K562 treated with DMSO at 1 percent for 12 hours (cell line): ENCODE results near the gene ZC3H13. TPM values are rescaled to one million over a fixed set of nuclear protein-coding genes. Genes with fewer than 3 reads are reported as not detected.

ENCODE experiments used
- total RNA-seq: library from RNA; unstranded; fragments of 300-600 nt; gene quantifications from 2 replicates; pipeline ENCODE4 v1.2.3, GENCODE V29; 2022; ENCODE audit not compliant: insufficient read depth

The ZC3H13 gene
- 9.2 and 19.8 TPM in 2 replicates for total RNA-seq

GRCh38 chr13:46052319-46053161, at the start of gene ZC3H13:
Gene ZC3H13, minus strand, starts transcription at chr13:46052746. Its CDS starts 7,239 bp downstream, at chr13:46045507.

Other genes with a start within 250 kb of the ZC3H13 start
- gene SIAH3, start 201.0 kb downstream of the ZC3H13 start, total RNA-seq, result not detected in 2 replicates
- not detected in 2 replicates for gene CPB2, start 52.3 kb upstream of the ZC3H13 start, total RNA-seq
- 123 and 274 TPM in 2 replicates for gene LCP1, start 129.4 kb upstream of the ZC3H13 start, total RNA-seq
- 0.58 TPM in 1 of 2 replicates, not detected in the other for gene LRRC63, start 159.2 kb upstream of the ZC3H13 start, total RNA-seq